Liver (tissue), 9 donors: ENCODE results near the gene RGS3. TPM values are rescaled to one million over a fixed set of nuclear protein-coding genes. Genes with fewer than 3 reads are reported as not detected.

Experiments used
- DNase-seq: peaks from one replicate; pipeline ENCODE4 v3.0.0-alpha.2; 2017; ENCODE audit warnings: low spot score
- H3K27ac ChIP-seq, 2 donors: one replicate each; pipeline ENCODE4 v1.7.0; 2013; ENCODE audit warnings: inconsistent platforms in 2 of 2, low read length in 2 of 2, control low read depth in 1 of 2, low read depth in 1 of 2, mild to moderate bottlenecking in 1 of 2
- H3K27me3 ChIP-seq, 4 donors: one replicate each; pipeline versions ENCODE4 v1.6.1 to v1.7.0; 2013; ENCODE audit warnings: low read length in 3 of 4, inconsistent platforms in 1 of 4, mild to moderate bottlenecking in 1 of 4, moderate library complexity in 1 of 4; ENCODE audit not compliant: control insufficient read depth in 4 of 4, insufficient read depth in 4 of 4
- H3K36me3 ChIP-seq, 4 donors: one replicate each; pipeline versions ENCODE4 v1.6.1 to v1.7.0; 2013; ENCODE audit warnings: low read length in 3 of 4, mild to moderate bottlenecking in 3 of 4, low read depth in 1 of 4, moderate library complexity in 1 of 4; ENCODE audit not compliant: control insufficient read depth in 4 of 4, insufficient read depth in 3 of 4
- H3K4me1 ChIP-seq, 4 donors: one replicate each; pipeline versions ENCODE4 v1.6.1 to v1.7.0; 2013; ENCODE audit warnings: low read length in 3 of 4, mild to moderate bottlenecking in 3 of 4, moderate library complexity in 1 of 4; ENCODE audit not compliant: control insufficient read depth in 4 of 4, insufficient read depth in 4 of 4
- H3K4me3 ChIP-seq, 3 donors: one replicate each; pipeline versions ENCODE4 v1.6.1 to v1.7.0; 2013; ENCODE audit warnings: low read length in 3 of 3, control low read depth in 1 of 3, low read depth in 1 of 3, mild to moderate bottlenecking in 1 of 3
- H3K9ac ChIP-seq, 2 donors: one replicate each; pipeline ENCODE4 v1.7.0; 2013; ENCODE audit warnings: low read length in 2 of 2, mild to moderate bottlenecking in 2 of 2, moderate library complexity in 2 of 2, control low read depth in 1 of 2, low read depth in 1 of 2
- H3K9me3 ChIP-seq, 4 donors: one replicate each; pipeline versions ENCODE4 v1.6.1 to v1.7.0; 2013; ENCODE audit warnings: low read length in 3 of 4; ENCODE audit not compliant: control insufficient read depth in 4 of 4
- ATF3 ChIP-seq: IDR thresholded peaks from 2 replicates; pipeline ENCODE4 v1.6.1; 2016; ENCODE audit warnings: antibody characterized with exemption
- CTCF ChIP-seq: fragments of 150-350 bp; IDR thresholded peaks from 2 replicates; pipeline ENCODE4 v1.5.1; 2017; ENCODE audit warnings: improper control_type of control experiment, low read depth, low read length; ENCODE audit not compliant: missing input control
- FOXA1 ChIP-seq: IDR thresholded peaks from 2 replicates; pipeline ENCODE4 v1.6.1; 2016; ENCODE audit warnings: antibody characterized with exemption
- GABPA ChIP-seq, 2 donors: IDR thresholded peaks in 1 of 2; conservative IDR thresholded peaks in 1 of 2; 2 replicates each; pipeline ENCODE4 v1.6.1; 2016; ENCODE audit warnings: antibody characterized with exemption in 2 of 2, mild to moderate bottlenecking in 1 of 2, moderate library complexity in 1 of 2
- HNF4G ChIP-seq: IDR thresholded peaks from 2 replicates; pipeline ENCODE4 v1.6.1; 2016; ENCODE audit warnings: antibody characterized with exemption
- JUND ChIP-seq, 2 donors: IDR thresholded peaks; 2 replicates each; pipeline ENCODE4 v1.6.1; 2016; ENCODE audit warnings: antibody characterized with exemption in 2 of 2
- NR2F2 ChIP-seq: IDR thresholded peaks from 2 replicates; pipeline ENCODE4 v1.6.1; 2016; ENCODE audit warnings: antibody characterized with exemption
- RAD21 ChIP-seq, 2 donors: IDR thresholded peaks; 2 replicates each; pipeline ENCODE4 v1.6.1; 2016; ENCODE audit warnings: antibody characterized with exemption in 2 of 2, mild to moderate bottlenecking in 2 of 2
- REST ChIP-seq: IDR thresholded peaks from 2 replicates; pipeline ENCODE4 v1.6.1; 2016; ENCODE audit warnings: antibody characterized with exemption, mild to moderate bottlenecking
- RXRA ChIP-seq, 2 donors: IDR thresholded peaks; 2 replicates each; pipeline ENCODE4 v1.6.1; 2017 to 2018; ENCODE audit warnings: antibody characterized with exemption in 2 of 2, mild to moderate bottlenecking in 1 of 2
- SP1 ChIP-seq: IDR thresholded peaks from 2 replicates; pipeline ENCODE4 v1.6.1; 2018; ENCODE audit warnings: antibody characterized with exemption, mild to moderate bottlenecking
- TAF1 ChIP-seq: conservative IDR thresholded peaks from 2 replicates; pipeline ENCODE4 v1.6.1; 2016; ENCODE audit warnings: antibody characterized with exemption, mild to moderate bottlenecking
- YY1 ChIP-seq: IDR thresholded peaks from 2 replicates; pipeline ENCODE4 v1.6.1; 2016; ENCODE audit warnings: antibody characterized with exemption, mild to moderate bottlenecking
- ZBTB33 ChIP-seq: IDR thresholded peaks from 2 replicates; pipeline ENCODE4 v1.6.1; 2016; ENCODE audit warnings: antibody characterized with exemption
- WGBS: extraction: QIAGEN DNeasy Blood & Tissue Kit; methylation state at CpG from one replicate; pipeline ENCODE4 v1.1.7; 2013; 5-methylcytosine and 5-hydroxymethylcytosine counted together
- polyA plus RNA-seq, 2 donors: library from polyadenylated mRNA; stranded (reverse) in 1 of 2; unstranded in 1 of 2; fragments of 200-250 nt in 1 of 2; fragments of >200 nt in 1 of 2; fragmentation: Nextera tagmentation in 1 of 2; extraction: Ambion mirVana in 1 of 2; gene quantifications; one replicate each; pipeline versions ENCODE4 v1.2.1 to v1.2.3, GENCODE V29; 2013 to 2015
- total RNA-seq, 2 donors: library from RNA; depleted of rRNA; stranded (reverse); fragments of >200 nt; gene quantifications; one replicate each; pipeline ENCODE4 v1.2.3, GENCODE V29; 2014
- donor health status: healthy.
- donor health status: healthy.
- donor health status: healthy.
- donor health status: healthy.
- donor health status: healthy.

Gene RGS3
- total and polyA plus RNA-seq, 4 donors = 13.0 to 65.0 (median 28.3) TPM

- no peak overlapping the region for H3K27ac ChIP-seq
- TF ChIP-seq RAD21 (IDR thresholded peaks at IDR 0.05) = no peak
- no peak for TF ChIP-seq TAF1
- TF ChIP-seq NR2F2 = no peak
- TF ChIP-seq RXRA (IDR thresholded peaks at IDR 0.05) = no peak
- no peak for TF ChIP-seq FOXA1
- TF ChIP-seq SP1 = no peak
- TF ChIP-seq YY1 = no peak
- TF ChIP-seq HNF4G = no peak
- no peak for TF ChIP-seq REST
- no peak for TF ChIP-seq CTCF
- no peak for TF ChIP-seq ATF3
- TF ChIP-seq ZBTB33 = no peak
- no peak for DNase-seq
- no peak overlapping the region for H3K4me3 ChIP-seq
- WGBS = 88% methylated on average over 6 of the region's 6 CpGs
- H3K4me1 ChIP-seq = peaks cover 9 to 44% (median 30%) of the 10 kb centered on the region in 4 donors
- no peaks in the 10 kb centered on the region for H3K9me3 ChIP-seq
- no peak overlapping the region for H3K9ac ChIP-seq
- no peaks in the 10 kb centered on the region for H3K36me3 ChIP-seq
- H3K27me3 ChIP-seq = no peaks in the 10 kb centered on the region
Measured at GRCh38 chr9:113612828-113613227, 149.3 kb downstream of the RGS3 start.

GRCh38 chr9:113613815-113614413, 150.4 kb downstream of the RGS3 start:
- H3K27ac ChIP-seq = no peak overlapping the region
- no peak overlapping the region for H3K9ac ChIP-seq
- H3K27me3 ChIP-seq = no peaks in the 10 kb centered on the region
- TF ChIP-seq HNF4G (no peak), REST (no peak), JUND (IDR thresholded peaks at IDR 0.05) (no peak), ATF3 (no peak), GABPA (IDR thresholded peaks at IDR 0.05 in 1 of 2, conservative IDR thresholded peaks at IDR 0.05 in 1 of 2) (no peak)
- H3K36me3 ChIP-seq = no peaks in the 10 kb centered on the region
- peaks cover 9 to 44% (median 28%) of the 10 kb centered on the region in 4 donors for H3K4me1 ChIP-seq
- WGBS = 92% methylated on average over 6 of the region's 6 CpGs
- no peak for DNase-seq
- no peak overlapping the region for H3K4me3 ChIP-seq
- H3K9me3 ChIP-seq = no peaks in the 10 kb centered on the region
